ENCODE measurements around the gene INPP5A. TPM values are rescaled to one million over a fixed set of nuclear protein-coding genes. Genes with fewer than 3 reads are reported as not detected.
"Not testable (repeated sequence)": the region's sequence is repeated elsewhere in the genome, so short reads cannot be mapped to it uniquely, and the experiment has no call there.

The INPP5A gene
- total RNA-seq, 1 donor from 2014 or later, result 36.3 TPM

DNA sequence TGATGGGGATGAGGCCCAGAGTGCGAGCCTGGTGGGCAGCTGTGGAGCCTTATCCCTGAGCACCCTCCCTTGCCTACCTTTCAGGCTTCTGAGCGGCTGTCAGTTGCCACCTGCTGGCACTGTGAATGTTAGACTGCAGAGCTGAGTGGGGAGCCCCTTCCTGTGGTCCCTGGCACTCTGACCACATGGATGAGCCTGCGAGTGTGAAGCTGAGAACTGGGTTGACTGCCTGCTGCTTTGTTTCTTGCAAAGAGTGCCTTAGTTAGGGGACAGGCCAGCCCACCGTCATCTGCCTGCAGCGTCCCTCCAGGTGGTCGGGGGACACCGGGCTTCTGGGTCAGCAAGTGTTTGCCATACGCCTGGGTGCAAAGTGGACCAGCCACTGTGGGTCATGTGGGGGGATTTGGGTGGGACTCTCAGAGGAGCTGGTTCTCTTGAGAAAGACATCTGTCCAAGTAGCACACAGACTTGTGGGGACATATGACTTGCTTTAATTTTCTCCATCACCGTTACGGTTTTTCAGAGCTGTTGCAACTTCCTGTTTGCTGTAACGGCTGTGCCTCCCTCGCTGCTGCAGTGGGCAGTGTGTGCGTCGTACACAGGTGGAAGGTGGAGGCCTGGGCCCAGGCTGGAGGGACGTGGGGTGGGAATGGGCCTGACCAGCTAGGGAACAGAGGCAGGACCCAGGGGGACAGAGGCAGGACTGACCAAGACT lies 13.7 kb downstream of the INPP5A start:
- TF ChIP-seq, protein P1, sequence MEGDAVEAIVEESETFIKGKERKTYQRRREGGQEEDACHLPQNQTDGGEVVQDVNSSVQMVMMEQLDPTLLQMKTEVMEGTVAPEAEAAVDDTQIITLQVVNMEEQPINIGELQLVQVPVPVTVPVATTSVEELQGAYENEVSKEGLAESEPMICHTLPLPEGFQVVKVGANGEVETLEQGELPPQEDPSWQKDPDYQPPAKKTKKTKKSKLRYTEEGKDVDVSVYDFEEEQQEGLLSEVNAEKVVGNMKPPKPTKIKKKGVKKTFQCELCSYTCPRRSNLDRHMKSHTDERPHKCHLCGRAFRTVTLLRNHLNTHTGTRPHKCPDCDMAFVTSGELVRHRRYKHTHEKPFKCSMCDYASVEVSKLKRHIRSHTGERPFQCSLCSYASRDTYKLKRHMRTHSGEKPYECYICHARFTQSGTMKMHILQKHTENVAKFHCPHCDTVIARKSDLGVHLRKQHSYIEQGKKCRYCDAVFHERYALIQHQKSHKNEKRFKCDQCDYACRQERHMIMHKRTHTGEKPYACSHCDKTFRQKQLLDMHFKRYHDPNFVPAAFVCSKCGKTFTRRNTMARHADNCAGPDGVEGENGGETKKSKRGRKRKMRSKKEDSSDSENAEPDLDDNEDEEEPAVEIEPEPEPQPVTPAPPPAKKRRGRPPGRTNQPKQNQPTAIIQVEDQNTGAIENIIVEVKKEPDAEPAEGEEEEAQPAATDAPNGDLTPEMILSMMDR (IDR thresholded peaks at IDR 0.05; ENCODE audit: partially characterized antibody, unreplicated experiment), result no peak
- no peak for DNase-seq
- Mint-ChIP-seq H3K27me3 (ENCODE audit: unreplicated experiment) (peaks cover 4% of the 10 kb centered on the region), H3K4me1 (ENCODE audit: low read depth, unreplicated experiment) (no peaks in the 10 kb centered on the region), H3K9me3 (ENCODE audit: unreplicated experiment) (no peaks in the 10 kb centered on the region), H3K36me3 (ENCODE audit: unreplicated experiment) (no peaks in the 10 kb centered on the region), H3K4me3 (ENCODE audit: unreplicated experiment) (no peak overlapping the region), H3K27ac (ENCODE audit: unreplicated experiment) (no peak overlapping the region)

DNA sequence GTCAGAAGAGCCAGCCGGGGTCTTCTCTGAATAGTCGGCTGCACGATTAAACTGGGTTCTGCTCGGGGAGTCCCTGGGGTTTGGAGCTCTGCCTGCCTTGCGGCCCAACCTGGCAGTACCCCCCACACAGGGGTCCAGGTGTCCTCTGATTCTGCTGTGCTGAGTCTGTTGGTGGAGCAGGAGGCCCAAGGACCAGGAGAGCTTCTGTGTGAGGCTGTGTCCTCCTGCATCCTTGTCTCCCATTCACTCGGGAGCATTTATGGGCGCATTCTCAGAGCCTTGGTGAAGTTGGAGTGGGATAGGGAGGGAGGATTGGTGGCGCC lies 14.2 kb downstream of the INPP5A start:
- Mint-ChIP-seq H3K36me3 (ENCODE audit: unreplicated experiment) (no peaks in the 10 kb centered on the region), H3K9me3 (ENCODE audit: unreplicated experiment) (no peaks in the 10 kb centered on the region), H3K4me1 (ENCODE audit: low read depth, unreplicated experiment) (peaks cover 3% of the 10 kb centered on the region), H3K27me3 (ENCODE audit: unreplicated experiment) (peaks cover 4% of the 10 kb centered on the region), H3K4me3 (ENCODE audit: unreplicated experiment) (no peak overlapping the region), H3K27ac (ENCODE audit: unreplicated experiment) (no peak overlapping the region)
- TF ChIP-seq, protein P1 (IDR thresholded peaks at IDR 0.05; ENCODE audit: partially characterized antibody, unreplicated experiment), result no peak
- no peak for DNase-seq

DNA sequence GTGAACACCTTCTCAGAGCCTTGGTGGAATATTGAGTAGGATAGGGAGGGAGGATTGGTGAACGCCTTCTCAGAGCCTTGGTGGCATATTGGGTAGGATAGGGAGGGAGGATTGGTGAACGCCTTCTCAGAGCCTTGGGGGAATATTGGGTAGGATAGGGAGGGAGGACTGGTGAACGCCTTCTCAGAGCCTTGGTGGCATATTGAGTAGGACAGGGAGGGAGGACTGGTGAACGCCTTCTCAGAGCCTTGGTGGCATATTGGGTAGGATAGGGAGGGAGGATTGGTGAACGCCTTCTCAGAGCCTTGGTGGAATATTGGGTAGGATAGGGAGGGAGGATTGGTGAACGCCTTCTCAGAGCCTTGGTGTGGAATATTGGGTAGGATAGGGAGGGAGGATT lies 15.0 kb downstream of the INPP5A start:
- not testable (repeated sequence) for H3K4me3 Mint-ChIP-seq (ENCODE audit: unreplicated experiment); H3K27ac Mint-ChIP-seq (ENCODE audit: unreplicated experiment); DNase-seq; H3K27me3 Mint-ChIP-seq (ENCODE audit: unreplicated experiment); H3K9me3 Mint-ChIP-seq (ENCODE audit: unreplicated experiment); H3K4me1 Mint-ChIP-seq (ENCODE audit: low read depth, unreplicated experiment); H3K36me3 Mint-ChIP-seq (ENCODE audit: unreplicated experiment)

GRCh38 chr10:132553568-132553967 lies 16.0 kb downstream of the INPP5A start:
- H3K9me3 Mint-ChIP-seq (ENCODE audit: unreplicated experiment); H3K27ac Mint-ChIP-seq (ENCODE audit: unreplicated experiment); H3K4me3 Mint-ChIP-seq (ENCODE audit: unreplicated experiment); DNase-seq; H3K4me1 Mint-ChIP-seq (ENCODE audit: low read depth, unreplicated experiment); H3K36me3 Mint-ChIP-seq (ENCODE audit: unreplicated experiment); H3K27me3 Mint-ChIP-seq (ENCODE audit: unreplicated experiment): not testable (repeated sequence)

DNA sequence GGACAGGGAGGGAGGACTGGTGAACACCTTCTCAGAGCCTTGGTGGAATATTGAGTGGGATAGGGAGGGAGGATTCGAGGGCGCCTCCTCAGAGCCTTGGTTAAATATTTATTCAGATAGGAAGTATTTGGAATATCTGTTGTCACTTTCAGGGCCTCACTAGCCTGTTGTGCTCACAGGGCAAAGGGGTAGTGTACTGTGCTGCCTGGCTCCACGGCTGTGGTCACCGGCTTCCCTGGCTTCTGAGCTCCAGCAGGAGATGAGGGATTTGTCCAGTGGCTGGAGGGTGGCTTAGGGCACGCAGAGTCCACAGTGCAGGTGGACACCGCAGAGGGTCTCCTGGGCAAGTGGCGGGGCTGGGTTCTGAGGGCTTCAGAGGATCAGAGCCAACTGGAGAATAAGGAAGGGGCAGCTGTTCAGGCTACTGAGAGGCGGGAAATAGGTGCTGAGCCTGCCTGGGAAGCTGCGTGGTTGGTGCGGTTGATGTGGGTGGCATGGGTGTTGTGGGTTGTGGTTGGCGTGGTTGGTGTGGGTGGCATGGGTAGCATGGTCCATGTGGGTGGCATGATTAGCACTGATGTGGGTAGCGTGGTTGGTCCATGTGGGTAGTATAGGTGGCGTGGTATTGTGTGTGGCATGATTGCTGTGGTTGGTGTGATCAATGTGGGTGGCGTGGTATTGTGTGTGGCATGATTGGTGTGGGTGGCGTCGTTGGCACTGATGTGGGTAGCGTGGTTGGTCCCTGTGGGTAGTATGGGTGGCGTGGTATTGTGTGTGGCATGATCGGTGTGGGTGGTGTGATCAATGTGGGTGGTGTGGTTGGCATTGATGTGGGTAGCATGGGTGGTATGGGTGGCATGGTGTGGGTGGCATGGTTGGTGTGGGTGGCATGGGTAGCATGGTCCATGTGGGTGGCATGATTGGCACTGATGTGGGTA lies 16.7 kb downstream of the INPP5A start:
- TF ChIP-seq, protein P1 (IDR thresholded peaks at IDR 0.05; ENCODE audit: partially characterized antibody, unreplicated experiment), result no peak
- Mint-ChIP-seq H3K27ac (ENCODE audit: unreplicated experiment) (no peak overlapping the region), H3K4me1 (ENCODE audit: low read depth, unreplicated experiment) (peaks cover 5% of the 10 kb centered on the region), H3K9me3 (ENCODE audit: unreplicated experiment) (no peaks in the 10 kb centered on the region), H3K36me3 (ENCODE audit: unreplicated experiment) (peaks cover 3% of the 10 kb centered on the region), H3K4me3 (ENCODE audit: unreplicated experiment) (no peak overlapping the region), H3K27me3 (ENCODE audit: unreplicated experiment) (peaks cover 4% of the 10 kb centered on the region)
- peak; percentile 3 for DNase-seq
